GM12878 (cell line): ENCODE data around the gene KIF17.

ENCODE experiments used
- SMAD1 ChIP-seq: fragments of 450-650 bp; IDR thresholded peaks from 2 replicates; pipeline ENCODE4 v1.6.1; 2018; ENCODE audit warnings: mild to moderate bottlenecking, low read depth; ENCODE audit not compliant: partially characterized antibody
- TF ChIP-seq, protein P1 (sequence below), 3 experiments: IDR thresholded peaks in 2 of 3; conservative IDR thresholded peaks in 1 of 3; 2 replicates each; pipeline ENCODE4 v1.5.1; 2011; ENCODE audit warnings: low read depth in 3 of 3, low read length in 3 of 3, mild to moderate bottlenecking in 3 of 3, control low read depth in 2 of 3, moderate library complexity in 2 of 3, inconsistent platforms in 1 of 3, mixed read lengths in 1 of 3; ENCODE audit not compliant: control insufficient read depth in 2 of 3, insufficient read depth in 1 of 3; ENCODE audit errors: extremely low read depth in 1 of 3

DNA sequence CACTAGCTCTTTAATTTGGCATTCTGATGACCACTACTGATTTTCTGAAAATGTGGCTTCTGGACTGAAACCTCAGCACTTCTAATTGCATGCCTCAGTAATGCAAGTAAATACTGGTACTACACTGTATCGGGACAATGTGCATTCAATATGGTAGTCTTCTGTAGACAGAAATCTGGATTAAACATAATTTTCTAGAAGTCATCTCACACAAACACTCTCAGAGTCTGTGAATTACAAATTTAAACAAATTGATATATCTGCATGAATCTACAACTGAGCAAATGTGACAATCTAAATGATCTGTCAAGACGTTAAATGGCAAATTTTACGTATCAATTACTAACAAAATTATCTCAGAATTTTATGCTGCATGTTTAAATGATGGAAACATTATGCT lies 45.6 kb upstream of the KIF17 start:
- TF ChIP-seq, protein P1, sequence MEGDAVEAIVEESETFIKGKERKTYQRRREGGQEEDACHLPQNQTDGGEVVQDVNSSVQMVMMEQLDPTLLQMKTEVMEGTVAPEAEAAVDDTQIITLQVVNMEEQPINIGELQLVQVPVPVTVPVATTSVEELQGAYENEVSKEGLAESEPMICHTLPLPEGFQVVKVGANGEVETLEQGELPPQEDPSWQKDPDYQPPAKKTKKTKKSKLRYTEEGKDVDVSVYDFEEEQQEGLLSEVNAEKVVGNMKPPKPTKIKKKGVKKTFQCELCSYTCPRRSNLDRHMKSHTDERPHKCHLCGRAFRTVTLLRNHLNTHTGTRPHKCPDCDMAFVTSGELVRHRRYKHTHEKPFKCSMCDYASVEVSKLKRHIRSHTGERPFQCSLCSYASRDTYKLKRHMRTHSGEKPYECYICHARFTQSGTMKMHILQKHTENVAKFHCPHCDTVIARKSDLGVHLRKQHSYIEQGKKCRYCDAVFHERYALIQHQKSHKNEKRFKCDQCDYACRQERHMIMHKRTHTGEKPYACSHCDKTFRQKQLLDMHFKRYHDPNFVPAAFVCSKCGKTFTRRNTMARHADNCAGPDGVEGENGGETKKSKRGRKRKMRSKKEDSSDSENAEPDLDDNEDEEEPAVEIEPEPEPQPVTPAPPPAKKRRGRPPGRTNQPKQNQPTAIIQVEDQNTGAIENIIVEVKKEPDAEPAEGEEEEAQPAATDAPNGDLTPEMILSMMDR (IDR thresholded peaks at IDR 0.05 in 2 of 3, conservative IDR thresholded peaks at IDR 0.05 in 1 of 3; ENCODE audit: control insufficient read depth in 2 of 3, extremely low read depth in 1 of 3, insufficient read depth in 1 of 3, low read depth in 3 of 3, low read length in 3 of 3): no peak
- TF ChIP-seq SMAD1: no peak
